NCI-H2227 treated with DMSO at 0.1 percent for 48 hours (cell line): ENCODE data around the gene C17orf75.

Source experiments
- DNase-seq: peaks from one replicate; lab custom pipeline; 2025; lab: John Stamatoyannopoulos, UW

Gene C17orf75

GRCh38 chr17:32303781-32304288 lies 38.1 kb downstream of the C17orf75 start:
- no peak for DNase-seq

- no peak for DNase-seq
Observed at GRCh38 chr17:32302860-32303649, 38.9 kb downstream of the C17orf75 start.

GRCh38 chr17:32302037-32302436 lies 39.9 kb downstream of the C17orf75 start:
- DNase-seq = no peak

- no peak for DNase-seq
Observed at GRCh38 chr17:32299580-32300164, 42.3 kb downstream of the C17orf75 start.

- no peak for DNase-seq
Observed at GRCh38 chr17:32298721-32299579, 43.0 kb downstream of the C17orf75 start.

- no peak for DNase-seq
Observed at GRCh38 chr17:32298298-32298697, 43.7 kb downstream of the C17orf75 start.

- DNase-seq = no peak
Observed at GRCh38 chr17:32297860-32298259, 44.1 kb downstream of the C17orf75 start.

GRCh38 chr17:32297424-32297823 lies 44.5 kb downstream of the C17orf75 start:
- no peak for DNase-seq

- no peak for DNase-seq
Observed at GRCh38 chr17:32292094-32292493, 49.9 kb downstream of the C17orf75 start.

- DNase-seq = no peak
Observed at GRCh38 chr17:32289471-32290070, 52.4 kb downstream of the C17orf75 start.

GRCh38 chr17:32288615-32289014 lies 53.4 kb downstream of the C17orf75 start:
- no peak for DNase-seq

- no peak for DNase-seq
Observed at GRCh38 chr17:32287804-32288511, 54.0 kb downstream of the C17orf75 start.

GRCh38 chr17:32286518-32286900 lies 55.5 kb downstream of the C17orf75 start:
- DNase-seq = no peak

GRCh38 chr17:32285746-32286517 lies 56.0 kb downstream of the C17orf75 start:
- no peak for DNase-seq

- DNase-seq = no peak
Observed at GRCh38 chr17:32285306-32285705, 56.7 kb downstream of the C17orf75 start.

GRCh38 chr17:32283745-32284201 lies 58.2 kb downstream of the C17orf75 start:
- no peak for DNase-seq

- no peak for DNase-seq
Observed at GRCh38 chr17:32281011-32281451, 60.9 kb downstream of the C17orf75 start.

GRCh38 chr17:32279891-32280716 lies 61.9 kb downstream of the C17orf75 start:
- DNase-seq = no peak

- DNase-seq = no peak
Observed at GRCh38 chr17:32278815-32279214, 63.2 kb downstream of the C17orf75 start.
